HG02610 (cell line): ENCODE results near the gene NFKB2.

ENCODE experiments used
- ATAC-seq: cut with Tn5 transposase; IDR thresholded peaks from one replicate; pipeline ENCODE4 v1.9.1; 2021; ENCODE audit warnings: mild to moderate bottlenecking, moderate library complexity; ENCODE audit not compliant: unreplicated experiment

NFKB2 gene

DNA sequence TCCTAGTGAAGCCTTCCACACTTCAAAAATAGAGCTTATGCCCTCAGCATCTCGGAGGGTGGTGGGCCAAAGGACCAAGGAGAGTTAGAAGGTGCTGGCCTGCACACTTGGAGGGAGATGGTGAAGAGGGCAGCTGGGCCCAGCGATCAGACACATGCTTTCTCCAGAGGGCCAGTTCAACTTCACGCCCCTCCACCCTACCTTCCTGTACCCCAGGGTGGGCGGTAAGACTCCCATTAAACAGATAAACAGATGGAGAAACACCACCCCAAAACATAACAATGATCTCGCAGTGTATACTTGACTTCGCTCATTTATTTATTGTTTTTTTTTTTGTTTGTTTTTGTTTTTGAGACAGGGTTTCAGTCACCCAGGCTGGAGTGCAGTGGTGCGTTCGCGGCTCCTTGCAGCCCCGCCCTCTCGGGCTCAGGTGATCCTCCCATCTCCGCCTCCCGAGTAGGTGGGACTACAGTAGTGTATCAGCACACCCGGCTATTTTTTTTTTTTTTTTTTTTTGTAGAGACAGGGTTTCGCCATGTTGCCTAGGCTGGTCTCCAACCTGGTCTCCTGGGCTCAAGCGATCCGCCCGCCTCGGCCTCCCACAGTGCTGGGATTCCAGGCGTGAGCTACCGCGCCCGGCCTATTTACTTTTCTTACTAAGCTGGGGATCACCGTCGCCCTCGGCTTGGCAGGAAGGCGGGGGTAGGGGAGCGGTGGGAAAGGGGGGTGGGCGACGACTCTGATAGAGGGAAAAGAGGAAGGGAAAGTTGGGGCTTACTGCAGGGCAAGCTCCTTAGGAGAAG, 54.0 kb downstream of the NFKB2 start:
- peak; percentile 58 for ATAC-seq

DNA sequence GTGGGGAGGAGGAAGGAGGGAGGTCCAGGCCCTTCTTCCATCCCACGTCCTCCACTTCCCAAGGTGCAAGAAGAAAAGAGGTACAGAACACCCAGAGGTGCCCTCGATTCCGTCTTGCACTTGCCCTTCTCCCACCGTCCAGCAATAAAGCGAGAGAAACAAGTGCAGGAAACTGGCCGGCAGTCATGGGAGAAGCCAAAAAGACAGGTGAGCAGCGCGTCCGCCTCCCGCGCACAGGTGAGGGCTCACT, 54.5 kb downstream of the NFKB2 start:
- no peak for ATAC-seq

DNA sequence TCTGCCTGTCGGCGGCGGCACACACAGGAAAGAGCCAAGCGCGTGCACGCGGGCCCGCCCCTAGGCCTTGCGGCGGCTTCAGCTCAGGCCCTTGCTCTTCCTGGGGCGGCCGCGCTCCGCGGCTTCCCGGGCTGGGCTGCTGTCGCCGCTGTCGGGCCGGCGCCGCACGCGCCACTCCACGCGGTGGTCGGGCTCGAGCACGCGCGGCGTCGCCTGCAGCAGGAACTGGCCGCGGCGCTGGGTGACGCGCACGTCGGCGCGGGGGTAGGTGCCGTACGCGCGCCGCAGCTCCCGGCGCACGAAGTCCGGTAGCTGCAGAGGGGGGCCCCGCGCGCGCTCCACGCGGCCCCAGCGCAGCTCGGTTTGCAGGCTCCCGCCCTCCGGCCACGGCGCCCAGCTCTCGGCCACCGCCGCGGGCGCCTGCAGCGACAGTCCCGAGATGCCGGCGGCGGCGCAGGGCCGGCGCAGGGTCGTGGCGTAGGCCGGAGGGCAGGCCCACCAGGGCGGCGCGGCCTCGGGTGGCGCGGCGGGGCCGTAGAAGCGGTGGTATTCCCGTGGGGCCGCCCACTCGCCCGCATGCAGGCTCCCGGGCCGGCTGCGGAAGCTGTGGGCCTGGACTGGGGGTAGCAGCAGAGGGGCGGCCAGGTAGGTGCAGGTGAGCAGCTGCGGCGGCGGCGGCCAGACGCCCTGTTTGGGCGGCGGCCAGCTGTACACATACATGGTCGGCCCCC, 55.0 kb downstream of the NFKB2 start:
- peak; percentile 77 for ATAC-seq

DNA sequence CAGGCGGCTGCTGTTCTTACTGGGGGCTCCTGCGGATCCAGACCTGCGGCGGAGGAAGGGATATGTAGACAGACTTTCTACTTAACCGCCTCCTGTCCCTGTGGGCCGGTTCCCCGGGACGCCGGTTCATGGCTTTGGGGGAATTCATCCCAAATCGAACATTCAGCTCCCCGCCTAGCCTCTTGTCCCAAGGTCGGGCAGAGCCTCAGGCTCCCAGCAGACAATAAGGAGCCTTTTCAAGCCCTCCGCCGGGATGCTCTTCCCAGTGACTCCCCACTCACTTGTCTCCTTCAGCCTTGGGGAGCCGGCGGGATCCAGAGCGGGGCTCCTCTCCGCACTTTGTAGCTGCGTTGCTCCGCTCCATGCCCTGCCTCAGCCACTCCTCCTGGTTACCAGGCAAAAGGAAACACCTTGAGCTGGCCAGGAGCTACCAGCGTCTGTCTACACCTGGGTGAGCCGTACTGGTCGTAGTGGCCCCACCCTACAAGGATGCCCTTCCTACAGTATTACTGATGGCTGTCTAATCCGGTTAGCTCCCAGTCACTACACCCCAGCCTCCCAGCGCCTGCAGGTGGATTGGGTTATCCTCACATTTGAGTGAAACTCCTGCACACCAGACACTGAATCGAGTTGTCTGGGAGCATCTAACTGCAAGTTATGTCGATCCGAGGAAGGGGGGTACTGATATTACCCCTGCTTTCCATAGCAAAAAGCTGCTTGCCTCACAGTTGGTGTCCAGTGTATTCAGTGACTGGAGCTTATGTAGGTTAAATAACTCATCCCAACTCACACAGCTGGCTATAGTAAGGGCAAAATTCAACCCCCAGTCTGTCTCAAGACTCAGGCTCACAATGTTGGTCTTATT, 55.8 kb downstream of the NFKB2 start, which contains the start of gene C10orf95:
TSS of gene C10orf95 (minus strand) at position 439 of the 865 bp plus-strand sequence. CDS start 450 bp downstream, outside the sequence.
- no peak for ATAC-seq
